ENCODE results near the gene DPH1. TPM values are rescaled to one million over a fixed set of nuclear protein-coding genes. Genes with fewer than 3 reads are reported as not detected.

DPH1 gene
- total and polyA plus RNA-seq, 2 donors from 2014 or later, result 23.3 to 49.4 TPM

GRCh38 chr17:2044263-2044894 lies 14.4 kb downstream of the DPH1 start:
- no peak overlapping the region for H3K4me3 ChIP-seq (ENCODE audit: low read length in 3 of 3)
- TF ChIP-seq CTCF (IDR thresholded peaks at IDR 0.05; ENCODE audit: borderline replicate concordance, extremely low read depth, insufficient read depth), result no peak
- no peaks in the 10 kb centered on the region for H3K9me3 ChIP-seq (ENCODE audit: control insufficient read depth in 2 of 3, insufficient read depth in 1 of 3, low read length in 3 of 3)
- no peaks in the 10 kb centered on the region for H3K27me3 ChIP-seq (ENCODE audit: control insufficient read depth, insufficient read depth, low read length)
- intact Hi-C loops (cut with DNase I), result loop anchor here (5.0 kb wide), 1 partner anchor 137 kb away; no protein-coding TSS in a partner anchor
- H3K9ac ChIP-seq (ENCODE audit: low read length in 3 of 3), result no peak overlapping the region
- H3K27ac ChIP-seq (ENCODE audit: low read depth in 2 of 2, low read length in 2 of 2), result no peak overlapping the region
- peaks cover 0 to 11% (median 5%) of the 10 kb centered on the region in 3 donors for H3K36me3 ChIP-seq (ENCODE audit: control insufficient read depth in 2 of 3, insufficient read depth in 3 of 3, low read length in 3 of 3)
- FAIRE-seq (no peak), DNase-seq (no peak)
- H3K4me1 ChIP-seq (ENCODE audit: control insufficient read depth in 2 of 3, insufficient read depth in 2 of 3, low read depth in 1 of 3, low read length in 3 of 3), result peaks cover 0 to 23% (median 20%) of the 10 kb centered on the region in 3 donors

GRCh38 chr17:2047590-2047989 lies 17.6 kb downstream of the DPH1 start:
- no peak for DNase-seq
- Histone ChIP-seq H3K27me3 (ENCODE audit: control insufficient read depth, insufficient read depth, low read length) (no peaks in the 10 kb centered on the region), H3K36me3 (ENCODE audit: control insufficient read depth in 2 of 3, insufficient read depth in 3 of 3, low read length in 3 of 3) (peaks cover 0 to 5% (median 5%) of the 10 kb centered on the region in 3 donors), H3K4me3 (ENCODE audit: low read length in 3 of 3) (no peak overlapping the region), H3K27ac (ENCODE audit: low read depth in 2 of 2, low read length in 2 of 2) (no peak overlapping the region), H3K9ac (ENCODE audit: low read length in 3 of 3) (no peak overlapping the region), H3K9me3 (ENCODE audit: control insufficient read depth in 2 of 3, insufficient read depth in 1 of 3, low read length in 3 of 3) (no peaks in the 10 kb centered on the region), H3K4me1 (ENCODE audit: control insufficient read depth in 2 of 3, insufficient read depth in 2 of 3, low read depth in 1 of 3, low read length in 3 of 3) (peaks cover 0 to 15% (median 10%) of the 10 kb centered on the region in 3 donors)
- no peak for TF ChIP-seq CTCF (IDR thresholded peaks at IDR 0.05; ENCODE audit: borderline replicate concordance, extremely low read depth, insufficient read depth)
- FAIRE-seq, result no peak
- intact Hi-C loops (cut with DNase I), result no loop called here

- DNase-seq (peak in 1 of 5 donors; percentile 18), FAIRE-seq (no peak)
- peaks cover 0 to 2% (median 0%) of the 10 kb centered on the region in 3 donors for H3K36me3 ChIP-seq (ENCODE audit: control insufficient read depth in 2 of 3, insufficient read depth in 3 of 3, low read length in 3 of 3)
- peak overlapping the region in 2 of 3 donors; percentile 15 to 92 for H3K9ac ChIP-seq (ENCODE audit: low read length in 3 of 3)
- H3K9me3 ChIP-seq (ENCODE audit: control insufficient read depth in 2 of 3, insufficient read depth in 1 of 3, low read length in 3 of 3), result no peaks in the 10 kb centered on the region
- intact Hi-C loops (cut with DNase I), result no loop called here
- no peak overlapping the region for H3K27ac ChIP-seq (ENCODE audit: low read depth in 2 of 2, low read length in 2 of 2)
- H3K4me3 ChIP-seq (ENCODE audit: low read length in 3 of 3), result peak overlapping the region; percentile 5 to 85 (median 60)
- TF ChIP-seq CTCF (IDR thresholded peaks at IDR 0.05; ENCODE audit: borderline replicate concordance, extremely low read depth, insufficient read depth), result no peak
- peaks cover 5% of the 10 kb centered on the region for H3K27me3 ChIP-seq (ENCODE audit: control insufficient read depth, insufficient read depth, low read length)
- H3K4me1 ChIP-seq (ENCODE audit: control insufficient read depth in 2 of 3, insufficient read depth in 2 of 3, low read depth in 1 of 3, low read length in 3 of 3), result peaks cover 0 to 11% (median 4%) of the 10 kb centered on the region in 3 donors
These were observed 18.9 kb downstream of the DPH1 start for GRCh38 chr17:2048805-2049204.
